ENCODE results near the gene LAPTM5. TPM values are rescaled to one million over a fixed set of nuclear protein-coding genes. Genes with fewer than 3 reads are reported as not detected.

LAPTM5 gene
- total RNA-seq, 3 donors from 2014 or later = 41.3 to 130 (median 70.1) TPM

DNA sequence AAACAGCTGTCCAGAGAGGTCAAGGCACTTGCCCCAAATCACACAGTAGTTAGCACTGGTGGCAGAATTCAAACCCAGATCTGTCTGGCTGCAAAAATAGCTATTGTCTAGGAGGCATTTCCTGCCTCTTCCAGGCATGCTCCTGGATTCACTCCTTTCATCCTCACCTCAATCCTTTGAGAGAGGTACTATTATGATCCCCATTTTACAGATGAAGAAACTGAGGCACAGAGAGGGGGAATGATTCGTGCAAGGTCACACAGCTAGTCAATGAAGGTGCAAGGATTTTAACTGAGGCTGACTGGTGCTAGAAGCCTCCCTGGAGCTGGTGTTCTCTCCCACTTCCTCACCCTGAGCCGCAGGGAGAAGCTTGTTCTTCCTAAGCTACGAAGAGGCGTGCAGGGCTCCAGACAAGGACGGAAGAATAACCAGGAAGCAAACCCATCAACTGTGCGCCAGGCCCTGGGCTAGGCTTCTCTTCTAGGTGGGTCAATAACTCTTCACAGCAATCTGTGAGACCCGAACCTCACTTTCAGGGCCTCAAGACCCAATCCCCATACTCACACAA lies 631 bp upstream of the LAPTM5 start:
- TF ChIP-seq, protein P1, sequence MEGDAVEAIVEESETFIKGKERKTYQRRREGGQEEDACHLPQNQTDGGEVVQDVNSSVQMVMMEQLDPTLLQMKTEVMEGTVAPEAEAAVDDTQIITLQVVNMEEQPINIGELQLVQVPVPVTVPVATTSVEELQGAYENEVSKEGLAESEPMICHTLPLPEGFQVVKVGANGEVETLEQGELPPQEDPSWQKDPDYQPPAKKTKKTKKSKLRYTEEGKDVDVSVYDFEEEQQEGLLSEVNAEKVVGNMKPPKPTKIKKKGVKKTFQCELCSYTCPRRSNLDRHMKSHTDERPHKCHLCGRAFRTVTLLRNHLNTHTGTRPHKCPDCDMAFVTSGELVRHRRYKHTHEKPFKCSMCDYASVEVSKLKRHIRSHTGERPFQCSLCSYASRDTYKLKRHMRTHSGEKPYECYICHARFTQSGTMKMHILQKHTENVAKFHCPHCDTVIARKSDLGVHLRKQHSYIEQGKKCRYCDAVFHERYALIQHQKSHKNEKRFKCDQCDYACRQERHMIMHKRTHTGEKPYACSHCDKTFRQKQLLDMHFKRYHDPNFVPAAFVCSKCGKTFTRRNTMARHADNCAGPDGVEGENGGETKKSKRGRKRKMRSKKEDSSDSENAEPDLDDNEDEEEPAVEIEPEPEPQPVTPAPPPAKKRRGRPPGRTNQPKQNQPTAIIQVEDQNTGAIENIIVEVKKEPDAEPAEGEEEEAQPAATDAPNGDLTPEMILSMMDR (IDR thresholded peaks at IDR 0.05) = no peak
- TF ChIP-seq POLR2A (IDR thresholded peaks at IDR 0.05) = no peak
- TF ChIP-seq POLR2AphosphoS5 (IDR thresholded peaks at IDR 0.05) = no peak
- H3K4me3 ChIP-seq = peak overlapping the region in 2 of 3 donors; percentile 44 to 57
- no peak for DNase-seq (ENCODE audit: low spot score in 2 of 2)
- no peaks in the 10 kb centered on the region for H3K9me3 ChIP-seq
- no peaks in the 10 kb centered on the region for H3K27me3 ChIP-seq
- H3K36me3 ChIP-seq = no peaks in the 10 kb centered on the region
- H3K4me1 ChIP-seq = peaks cover 5 to 9% of the 10 kb centered on the region in 2 donors
- H3K27ac ChIP-seq = peak overlapping the region in 1 of 2 donors; percentile 85
- intact Hi-C loops (cut with DNase I; ENCODE audit: low total_unique reads) = no loop called here

DNA sequence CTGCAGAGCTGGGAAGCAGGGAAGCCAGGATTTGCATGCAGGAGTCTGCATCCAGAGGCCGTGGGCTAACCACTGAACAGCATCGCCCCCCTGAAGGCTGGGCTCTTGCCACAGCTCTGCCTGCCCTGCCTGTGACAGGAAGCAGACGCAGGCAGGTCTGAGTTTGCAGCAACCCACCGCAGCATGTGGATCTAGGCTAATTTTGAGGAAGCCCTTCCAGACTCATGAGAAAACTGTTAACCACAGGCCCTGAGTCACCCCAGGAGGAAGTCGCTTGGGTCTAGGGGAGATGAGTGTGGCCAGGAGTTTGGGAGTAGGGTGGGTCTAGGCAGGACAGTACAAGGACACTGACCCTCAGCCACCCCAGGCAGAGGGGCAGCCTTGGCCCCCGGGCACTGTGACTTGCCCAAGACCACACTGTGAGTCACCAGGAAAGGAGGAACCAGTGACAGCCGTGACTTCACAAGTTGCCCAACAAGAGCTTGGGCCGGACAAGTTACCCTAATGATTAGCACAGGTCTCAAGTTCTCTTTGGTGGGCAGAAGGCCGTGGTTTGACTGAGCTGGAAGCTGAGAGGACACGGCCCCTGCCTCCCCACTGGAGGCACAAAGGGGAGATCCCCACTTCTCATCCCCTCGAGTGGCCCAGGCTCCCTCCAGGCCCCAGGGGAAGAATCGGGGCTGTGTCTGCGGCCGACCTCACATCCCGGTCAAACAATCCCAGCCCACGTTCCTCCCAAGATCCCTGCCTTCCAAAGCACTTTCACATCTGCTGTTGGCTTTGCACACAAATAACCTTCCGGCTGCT lies 826 bp downstream of the LAPTM5 start:
- intact Hi-C loops (cut with DNase I; ENCODE audit: low total_unique reads) = no loop called here
- H3K27ac ChIP-seq = peak overlapping the region; percentile 33 to 85
- TF ChIP-seq, protein P1 (IDR thresholded peaks at IDR 0.05) = no peak
- peak in 2 of 3 donors; percentile 13 to 40 for TF ChIP-seq POLR2AphosphoS5 (IDR thresholded peaks at IDR 0.05)
- no peaks in the 10 kb centered on the region for H3K9me3 ChIP-seq
- H3K4me3 ChIP-seq = peak overlapping the region; percentile 36 to 57 (median 44)
- no peaks in the 10 kb centered on the region for H3K36me3 ChIP-seq
- peaks cover 2 to 7% of the 10 kb centered on the region in 2 donors for H3K4me1 ChIP-seq
- no peaks in the 10 kb centered on the region for H3K27me3 ChIP-seq
- DNase-seq (ENCODE audit: low spot score in 2 of 2) = peak in 1 of 2 donors; percentile 37

DNA sequence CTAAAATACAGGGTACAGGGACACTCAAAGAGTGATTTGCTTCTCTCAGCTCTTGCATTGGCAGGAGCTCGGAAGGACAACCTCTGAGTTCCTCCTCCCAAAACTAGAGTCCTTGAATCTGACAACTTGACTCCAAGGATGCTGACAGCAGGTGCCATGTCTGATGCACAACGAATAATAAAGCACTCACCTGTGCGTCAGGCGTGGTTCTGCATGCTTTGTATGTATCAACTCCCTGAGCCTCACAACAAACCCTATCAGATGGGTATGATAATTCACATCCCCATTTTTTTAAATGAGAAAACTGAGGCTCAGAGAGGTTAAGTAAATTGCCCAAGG lies 1.4 kb downstream of the LAPTM5 start:
- H3K4me3 ChIP-seq = peak overlapping the region; percentile 27 to 57 (median 37)
- peak overlapping the region in 1 of 2 donors; percentile 48 for H3K27ac ChIP-seq
- H3K4me1 ChIP-seq = peaks cover 0 to 1% of the 10 kb centered on the region in 2 donors
- intact Hi-C loops (cut with DNase I; ENCODE audit: low total_unique reads) = no loop called here
- no peak for DNase-seq (ENCODE audit: low spot score in 2 of 2)
- TF ChIP-seq, protein P1 (IDR thresholded peaks at IDR 0.05) = no peak
- TF ChIP-seq POLR2A (IDR thresholded peaks at IDR 0.05) (no peak), POLR2AphosphoS5 (IDR thresholded peaks at IDR 0.05) (no peak)
- no peaks in the 10 kb centered on the region for H3K9me3 ChIP-seq
- no peaks in the 10 kb centered on the region for H3K36me3 ChIP-seq
- H3K27me3 ChIP-seq = no peaks in the 10 kb centered on the region

DNA sequence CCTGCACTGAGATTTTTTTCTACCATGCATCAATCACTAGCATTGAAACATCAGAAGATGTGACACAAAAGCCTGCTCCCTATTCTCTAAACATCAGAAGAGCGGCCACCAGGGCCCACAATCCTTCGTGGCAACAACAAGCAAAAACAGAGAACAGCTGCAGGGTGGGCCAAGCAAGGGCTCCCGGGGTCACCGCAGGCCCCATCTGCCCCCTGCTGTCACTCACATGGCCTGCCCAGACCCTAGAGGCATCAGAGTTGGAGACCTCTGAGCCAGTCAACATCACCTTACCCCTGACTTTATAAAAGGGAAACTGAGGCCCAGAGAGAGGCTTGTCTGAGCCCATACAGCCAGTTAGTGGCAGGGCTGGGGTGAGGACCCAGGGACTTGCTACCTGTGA lies 1.8 kb downstream of the LAPTM5 start:
- H3K4me1 ChIP-seq = no peaks in the 10 kb centered on the region
- intact Hi-C loops (cut with DNase I; ENCODE audit: low total_unique reads) = no loop called here

More for the DNA sequence above, 1.8 kb downstream of the LAPTM5 start:
- H3K9me3 ChIP-seq = no peaks in the 10 kb centered on the region
- H3K27ac ChIP-seq = peak overlapping the region in 1 of 2 donors; percentile 48
- H3K36me3 ChIP-seq = no peaks in the 10 kb centered on the region
- H3K4me3 ChIP-seq = peak overlapping the region; percentile 27 to 57 (median 37)
- no peak for DNase-seq (ENCODE audit: low spot score in 2 of 2)
- TF ChIP-seq POLR2AphosphoS5 (IDR thresholded peaks at IDR 0.05) (no peak), POLR2A (IDR thresholded peaks at IDR 0.05) (no peak)
- TF ChIP-seq, protein P1 (IDR thresholded peaks at IDR 0.05) = no peak
- no peaks in the 10 kb centered on the region for H3K27me3 ChIP-seq
